GM21526 (cell line): ENCODE measurements around the gene SPRY2.

Source experiments
- ATAC-seq: cut with Tn5 transposase; IDR thresholded peaks from one replicate; pipeline ENCODE4 v1.9.1; 2021; ENCODE audit warnings: moderate library complexity; ENCODE audit not compliant: unreplicated experiment, low FRiP score

Gene SPRY2

DNA sequence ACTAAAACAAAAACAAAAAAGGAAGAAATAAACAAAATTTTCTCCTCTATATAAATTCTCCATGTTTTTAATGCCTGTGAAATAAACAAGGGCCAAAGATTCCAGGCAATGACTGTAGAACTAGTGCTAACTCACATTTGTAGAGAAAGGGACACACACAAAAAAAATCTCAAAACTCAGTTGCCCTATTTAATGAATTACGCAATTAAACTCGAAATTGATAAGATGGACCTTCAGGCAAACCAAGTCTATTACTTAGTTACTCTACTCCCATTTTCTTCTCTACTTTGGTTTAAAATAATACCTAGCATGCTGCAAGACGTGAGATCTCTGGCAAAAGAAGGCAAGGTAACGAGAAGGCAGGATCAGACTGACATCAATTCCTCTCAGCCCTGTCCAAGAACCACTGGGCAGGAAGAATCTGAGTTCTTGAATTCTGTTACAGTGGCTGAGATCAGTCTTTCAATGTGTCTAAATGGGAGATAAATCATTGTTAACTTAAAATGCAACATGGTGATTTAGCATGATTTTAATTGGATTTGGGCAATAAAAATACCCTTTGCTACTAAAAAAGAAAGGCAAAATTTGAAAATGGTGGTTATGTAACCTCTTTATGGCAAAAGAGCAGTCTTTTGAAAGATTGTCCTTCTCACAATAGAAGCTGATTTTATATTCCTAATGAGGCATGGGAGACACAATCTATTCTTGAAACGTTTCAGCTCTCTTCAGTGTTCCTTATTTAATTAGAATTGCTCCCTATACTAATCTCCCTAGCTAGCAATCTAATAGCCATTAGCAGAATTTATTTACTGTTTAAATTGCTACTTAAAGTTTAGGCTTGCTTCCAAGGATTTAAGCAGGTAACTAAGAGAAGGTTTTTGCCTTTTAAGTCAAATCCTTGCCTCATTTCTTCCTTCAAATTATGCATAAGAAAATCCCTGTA, 25.9 kb downstream of the SPRY2 start:
- ATAC-seq = no peak

DNA sequence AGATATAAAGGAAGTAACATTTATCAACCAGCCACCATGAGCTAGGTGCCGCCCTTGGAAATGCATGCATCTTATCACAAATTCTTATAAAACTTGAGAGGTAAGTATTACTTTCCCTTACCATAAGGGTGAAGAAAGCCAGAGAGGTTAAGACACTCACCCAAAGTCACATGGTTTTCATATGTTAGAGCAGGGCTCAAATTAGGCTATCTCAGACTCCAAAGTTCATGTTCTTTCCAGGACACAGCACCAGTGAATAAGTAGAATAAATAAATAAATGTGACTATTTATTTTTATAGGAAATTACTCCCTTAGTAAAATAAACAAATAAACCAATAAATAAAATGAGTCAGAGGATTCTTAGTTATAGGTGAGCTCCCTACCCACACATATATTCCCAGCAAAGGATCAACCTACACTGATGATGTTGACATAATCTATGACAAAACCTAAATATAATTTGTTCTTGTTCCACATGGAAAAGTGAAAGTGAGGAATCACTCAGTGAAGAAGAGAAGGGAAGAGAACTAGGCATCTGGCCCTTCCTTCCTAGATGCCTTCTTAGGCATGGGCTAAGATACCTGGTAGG, 27.2 kb downstream of the SPRY2 start:
- no peak for ATAC-seq

- ATAC-seq = no peak
Measured at GRCh38 chr13:80312967-80313366, 28.0 kb downstream of the SPRY2 start.

DNA sequence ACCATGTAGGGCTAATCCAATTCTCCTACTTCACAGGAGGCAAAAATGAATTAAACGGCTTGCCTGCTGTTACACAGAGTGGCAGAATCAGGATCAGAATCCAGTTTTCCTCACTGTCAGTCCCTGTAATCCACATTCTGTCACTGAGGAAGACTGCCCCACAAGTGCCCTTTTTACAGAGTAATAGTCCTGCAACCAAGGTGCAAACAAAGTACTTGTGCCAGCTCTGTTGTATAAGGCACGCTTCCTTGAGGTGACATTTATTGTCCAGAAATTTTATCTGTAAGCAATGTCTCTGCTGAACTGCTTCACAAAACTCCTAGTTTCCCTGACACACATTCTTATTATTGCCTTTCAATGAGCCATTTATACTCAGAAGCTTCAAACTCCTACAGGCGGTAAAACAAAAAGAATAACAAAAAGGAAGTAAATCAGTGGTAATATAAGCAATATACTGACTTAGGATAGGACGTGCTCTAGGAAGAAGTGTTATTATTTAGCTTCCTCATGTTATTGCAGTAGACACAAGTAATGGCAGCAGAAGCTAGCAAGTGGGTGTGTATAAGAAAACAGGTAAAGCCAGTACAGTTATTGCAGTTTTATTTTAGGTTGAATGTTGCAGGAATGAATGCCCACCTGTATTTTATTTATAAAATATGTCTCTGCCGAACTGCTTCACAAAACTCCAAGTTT, 28.8 kb downstream of the SPRY2 start:
- ATAC-seq = no peak

DNA sequence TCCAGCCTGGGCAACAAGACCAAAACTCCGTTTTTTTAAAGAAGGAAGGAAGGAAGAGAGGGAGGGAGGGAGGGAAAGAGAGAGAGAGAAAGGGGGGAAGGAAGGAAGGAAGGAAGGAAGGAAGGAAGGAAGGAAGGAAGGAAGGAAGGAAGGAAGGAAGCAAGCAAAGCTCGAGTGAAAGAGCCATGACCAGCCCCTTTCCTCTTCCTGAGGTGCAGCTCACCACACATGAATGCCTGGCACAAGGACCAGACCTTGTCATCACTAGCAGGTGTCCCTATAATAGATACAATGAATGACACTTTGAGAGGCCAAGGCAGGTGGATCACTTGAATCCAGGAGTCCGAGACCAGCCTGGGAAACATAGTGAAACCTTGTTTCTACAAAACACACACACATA, 31.0 kb downstream of the SPRY2 start:
- ATAC-seq = no peak

DNA sequence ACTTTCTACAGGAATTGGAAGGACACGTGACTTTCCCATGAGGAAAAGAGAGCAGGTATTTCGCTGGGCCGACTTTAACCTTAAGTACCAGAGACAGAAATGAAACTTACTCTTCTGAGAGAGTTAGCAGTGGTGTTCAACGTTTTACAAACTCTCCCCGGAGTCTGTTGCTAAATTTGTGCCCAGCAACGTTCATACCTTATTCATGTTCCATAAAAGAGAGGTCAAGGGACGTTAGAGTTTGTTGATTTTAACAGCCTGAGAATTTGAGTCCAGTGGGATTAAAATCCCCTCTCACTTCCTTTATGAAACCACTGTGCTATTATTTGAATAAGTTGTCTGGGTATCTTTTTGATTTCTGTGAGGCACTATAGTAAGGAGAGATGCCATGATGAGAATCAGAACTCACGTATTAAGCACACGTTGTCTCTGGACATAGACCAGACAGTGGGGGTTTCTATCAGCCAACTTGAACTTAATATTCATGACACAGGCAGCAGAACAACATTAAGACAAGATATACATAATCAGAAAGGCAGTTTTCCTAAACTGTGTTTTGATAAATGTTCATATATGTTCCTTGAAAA, 33.4 kb downstream of the SPRY2 start:
- no peak for ATAC-seq

- no peak for ATAC-seq
Measured at GRCh38 chr13:80306337-80306972, 34.5 kb downstream of the SPRY2 start.

GRCh38 chr13:80305737-80306136, 35.2 kb downstream of the SPRY2 start:
- no peak for ATAC-seq

DNA sequence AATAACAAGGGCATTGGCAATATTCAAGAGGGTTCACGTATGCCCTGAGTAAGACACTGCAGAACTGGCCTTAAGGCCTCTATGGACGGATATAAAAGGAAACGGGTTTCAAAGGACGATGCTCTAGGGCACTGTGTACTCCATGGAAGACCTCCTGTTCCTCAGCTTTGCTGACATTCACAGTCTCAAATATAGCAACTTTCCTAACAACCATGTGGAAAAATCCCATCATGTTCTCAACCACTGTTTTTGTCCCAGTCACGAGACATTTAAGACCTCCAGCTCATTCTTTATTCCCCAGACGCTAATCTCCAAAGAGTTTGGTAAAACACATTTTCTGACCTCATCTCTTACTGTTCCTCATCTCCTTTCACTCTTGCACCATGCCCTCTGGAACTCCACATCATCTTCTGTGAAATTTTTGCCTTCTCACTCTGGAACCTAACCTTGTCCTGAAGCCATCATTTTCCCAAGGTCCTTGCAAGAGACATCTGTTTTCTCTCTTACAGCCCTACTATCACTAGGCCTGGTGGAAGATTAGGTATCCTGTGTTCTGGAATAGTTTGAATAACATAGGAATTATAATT, 37.6 kb downstream of the SPRY2 start:
- ATAC-seq = no peak

GRCh38 chr13:80299046-80299445, 41.9 kb downstream of the SPRY2 start:
- no peak for ATAC-seq

DNA sequence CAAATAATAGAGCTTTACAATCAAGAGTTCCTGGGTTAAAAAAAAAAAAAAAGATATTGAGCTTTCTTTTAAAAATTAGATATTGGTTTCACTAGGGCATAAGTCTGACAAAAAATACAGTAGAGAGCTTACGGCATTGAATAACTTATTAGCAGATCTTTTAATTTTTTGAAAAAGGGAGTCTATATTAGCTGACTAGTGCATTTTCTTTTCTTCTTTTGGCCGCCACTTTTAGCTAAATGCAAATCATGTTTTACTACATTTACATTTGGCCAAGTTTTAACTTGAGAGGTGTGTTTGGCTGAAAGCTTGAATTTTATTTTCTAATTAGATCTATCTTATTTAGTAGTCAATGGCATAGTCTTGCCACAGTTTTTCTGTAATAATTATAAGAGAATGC, 43.4 kb downstream of the SPRY2 start:
- ATAC-seq = no peak

- no peak for ATAC-seq
Measured at GRCh38 chr13:80297094-80297493, 43.8 kb downstream of the SPRY2 start.

- no peak for ATAC-seq
Measured at GRCh38 chr13:80296638-80297037, 44.3 kb downstream of the SPRY2 start.

DNA sequence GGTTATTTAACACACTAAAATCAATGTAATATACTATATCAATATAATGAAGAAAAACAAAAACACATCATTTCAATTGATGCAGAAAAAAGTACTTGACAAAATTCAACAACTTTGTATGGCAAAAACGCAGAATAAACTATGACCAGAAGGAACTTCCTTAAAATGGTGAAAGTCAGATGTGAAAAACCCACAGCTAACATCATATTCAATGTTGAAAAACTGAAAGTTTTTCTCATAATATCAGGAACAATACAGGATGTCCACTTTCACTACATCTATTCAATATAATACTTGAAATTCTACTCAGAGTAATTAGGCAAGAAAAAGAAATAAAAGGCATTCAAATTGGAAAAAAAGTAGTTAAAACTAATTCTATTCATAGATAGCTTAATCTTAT, 50.3 kb downstream of the SPRY2 start:
- no peak for ATAC-seq
